Measurements from ENCODE around the gene TASP1. TPM values are rescaled to one million over a fixed set of nuclear protein-coding genes. Genes with fewer than 3 reads are reported as not detected.

Gene TASP1
- total and polyA plus RNA-seq, 10 of the 15 experiments (the other 5 are each of a cell fraction or from before 2014, with no cell fraction given): 7.4 to 17.8 (median 10.5) TPM

- no peak for TF ChIP-seq CEBPZ (IDR thresholded peaks at IDR 0.05; ENCODE audit: low read depth, low read length)
- no peak for TF ChIP-seq PAX8 (IDR thresholded peaks at IDR 0.05)
Measured at GRCh38 chr20:13661070-13661685, 22.4 kb upstream of the TASP1 start (continued).

- Histone ChIP-seq H3K9ac (ENCODE audit: control insufficient read depth, insufficient read depth, low read length) (no peak overlapping the region), H3K79me2 (ENCODE audit: control insufficient read depth, insufficient read depth, low read length) (no peaks in the 10 kb centered on the region), H3K27ac (ENCODE audit: control insufficient read depth, insufficient read depth) (no peak overlapping the region), H3K27me3 (replicated peaks in 1 of 2; ENCODE audit: control insufficient read depth in 2 of 2, insufficient read depth in 2 of 2, low read length in 1 of 2) (no peaks in the 10 kb centered on the region), H4K20me1 (ENCODE audit: control insufficient read depth, insufficient read depth) (no peaks in the 10 kb centered on the region), H3K4me3 (no peak overlapping the region), H3K4me2 (ENCODE audit: control insufficient read depth, insufficient read depth) (peak overlapping the region; percentile 1), H3K9me3 (replicated peaks; ENCODE audit: control insufficient read depth, insufficient read depth, low read length) (no peaks in the 10 kb centered on the region), H3K4me1 (ENCODE audit: control insufficient read depth, insufficient read depth, low read length) (peaks cover 15% of the 10 kb centered on the region), H3K36me3 (ENCODE audit: control insufficient read depth in 2 of 2, insufficient read depth in 2 of 2, low read length in 1 of 2) (no peaks in the 10 kb centered on the region), H2AFZ (ENCODE audit: control insufficient read depth, low read depth, low read length) (no peak overlapping the region)
- in situ Hi-C loops (cut with MboI) (no loop called here), intact Hi-C loops (cut with micrococcal nuclease; ENCODE audit: unreplicated experiment) (no loop called here)
- ATAC-seq: peak; percentile 98
- 0% methylated on average over 3 of the region's 3 CpGs for WGBS (ENCODE audit: insufficient coverage, insufficient replicate concordance, low lambda C conversion rate, missing lambda C conversion rate)
- ChIA-PET RAD21 (ENCODE audit: unreplicated experiment) (interaction anchor here (1.2 to 1.6 kb wide), 2 partner anchors 10 to 58 kb away, joined by 3 read pairs; no protein-coding TSS in a partner anchor), CTCF (interaction anchor here (1.1 kb wide), 1 partner anchor 10 kb away, joined by 3 read pairs; no protein-coding TSS in a partner anchor), POLR2A (interaction anchor here (1.1 kb wide), 1 partner anchor 10 kb away, joined by 3 read pairs; no protein-coding TSS in a partner anchor), SMC1A (ENCODE audit: uncharacterized antibody, unreplicated experiment) (interaction anchor here (1.7 kb wide), 1 partner anchor 11 kb away, joined by 5 read pairs; no protein-coding TSS in a partner anchor)
- no TSS peak for BruUV-seq (replicated peaks)
- peak; percentile 47 for FAIRE-seq
- peak; percentile 70 for DNase-seq (ENCODE audit: low read depth, low spot score)
- TF ChIP-seq ATF7 (IDR thresholded peaks at IDR 0.05; ENCODE audit: low read depth): 0 out of 2 replicates have a peak, but pooled peaks have one; percentile 40
- TF ChIP-seq CREM (IDR thresholded peaks at IDR 0.05; ENCODE audit: low read depth): peak; percentile 56; the same call in 1 of the 2 replicates
- TF ChIP-seq GABPA (IDR thresholded peaks at IDR 0.05; ENCODE audit: low read depth): 0 out of 2 replicates have a peak, but pooled peaks have one; percentile 15
- no peak for TF ChIP-seq YBX1 (IDR thresholded peaks at IDR 0.05)
- no peak for TF ChIP-seq NKRF (conservative IDR thresholded peaks at IDR 0.05)
- 0 out of 2 replicates have a peak, but pooled peaks have one; percentile 12 for TF ChIP-seq CREB1 (IDR thresholded peaks at IDR 0.05; ENCODE audit: low read depth)
- TF ChIP-seq MLLT1 (IDR thresholded peaks at IDR 0.05): peak; percentile 75
- TF ChIP-seq DPF2 (IDR thresholded peaks at IDR 0.05): peak; percentile 96
- peak; percentile 97 for TF ChIP-seq IRF4 (IDR thresholded peaks at IDR 0.05; ENCODE audit: low read depth, low read length)
- TF ChIP-seq BCL11A (IDR thresholded peaks at IDR 0.05; ENCODE audit: low read depth, low read length): peak; percentile 97
- TF ChIP-seq EED (IDR thresholded peaks at IDR 0.05; ENCODE audit: low read depth): peak; percentile 98
- TF ChIP-seq SRF (IDR thresholded peaks at IDR 0.05; ENCODE audit: low read depth in 2 of 2, low read length in 2 of 2): peak in 1 of 2 experiments; percentile 68; a peak in 1 of 4 replicates
- no peak for TF ChIP-seq PBX3 (IDR thresholded peaks at IDR 0.05; ENCODE audit: insufficient replicate concordance, low read depth, low read length)
Measured at GRCh38 chr20:13659288-13659687, 20.6 kb upstream of the TASP1 start.

All from GM12878 (cell line).